HEK293 (cell line): ENCODE measurements around the gene ORC4.

Experiments used
- CTCF ChIA-PET: fragments of 350-600 bp; formaldehyde crosslinking; extraction: SDS; loops from one replicate; lab custom pipeline; 2021; ENCODE audit warnings: antibody characterized with exemption; lab: Yijun Ruan, JAX
- POLR2A ChIA-PET: fragments of 300-600 bp; formaldehyde crosslinking; extraction: SDS; loops from one replicate; lab custom pipeline; 2020; ENCODE audit warnings: antibody characterized with exemption, inconsistent platforms; lab: Yijun Ruan, JAX
- H3K27ac ChIP-seq: fragments of 200-500 bp; sonication (Bioruptor generic); 2 replicates; pipeline ENCODE4 v1.5.1; 2014; ENCODE audit warnings: low read depth, low read length, control low read depth, inconsistent platforms; ENCODE audit errors: extremely low read depth
- H3K36me3 ChIP-seq, 2 experiments: fragments of 200-500 bp in 1 of 2; sonication (Bioruptor generic) in 1 of 2; 1 replicate in 1 of 2; 2 replicates in 1 of 2; pipeline ENCODE4 v1.5.1; 2014 to 2017; ENCODE audit warnings: inconsistent platforms in 2 of 2, low read length in 2 of 2; ENCODE audit not compliant: control insufficient read depth in 2 of 2, insufficient read depth in 1 of 2
- H3K4me1 ChIP-seq: fragments of 200-500 bp; sonication (Bioruptor generic); 2 replicates; pipeline ENCODE4 v1.5.1; 2014; ENCODE audit warnings: mild to moderate bottlenecking, low read length, inconsistent platforms; ENCODE audit not compliant: control insufficient read depth, insufficient read depth
- H3K4me3 ChIP-seq: 2 replicates; pipeline ENCODE4 v1.5.1; 2011; ENCODE audit warnings: low read depth, mild to moderate bottlenecking, control low read depth, low read length, moderate library complexity
- H3K9me3 ChIP-seq: fragments of 200-500 bp; sonication (Bioruptor generic); 2 replicates; pipeline ENCODE4 v1.5.1; 2014; ENCODE audit warnings: low read depth, low read length, inconsistent platforms; ENCODE audit not compliant: control insufficient read depth, insufficient read depth
- BCL11A ChIP-seq: fragments of 450-650 bp; formaldehyde crosslinking; IDR thresholded peaks from 2 replicates; pipeline ENCODE4 v1.5.1; 2016; ENCODE audit warnings: low read depth, missing biosample characterization, missing genetic modification characterization
- EGR2 ChIP-seq: fragments of 450-650 bp; formaldehyde crosslinking; IDR thresholded peaks from 2 replicates; pipeline ENCODE4 v1.5.1; 2016; ENCODE audit warnings: low read depth, missing biosample characterization, missing genetic modification characterization
- GFI1B ChIP-seq: fragments of 450-650 bp; formaldehyde crosslinking; IDR thresholded peaks from 2 replicates; pipeline ENCODE4 v1.5.1; 2016; ENCODE audit warnings: missing biosample characterization, missing genetic modification characterization
- GLIS1 ChIP-seq: fragments of 450-650 bp; formaldehyde crosslinking; IDR thresholded peaks from 2 replicates; pipeline ENCODE4 v1.5.1; 2016; ENCODE audit warnings: missing biosample characterization, missing genetic modification characterization
- OSR2 ChIP-seq: fragments of 450-650 bp; formaldehyde crosslinking; IDR thresholded peaks from 2 replicates; pipeline ENCODE4 v1.5.1; 2016; ENCODE audit warnings: missing biosample characterization, missing genetic modification characterization
- YY2 ChIP-seq: fragments of 450-650 bp; formaldehyde crosslinking; IDR thresholded peaks from 2 replicates; pipeline ENCODE4 v1.5.1; 2016; ENCODE audit warnings: missing biosample characterization, missing genetic modification characterization
- ZBTB20 ChIP-seq: fragments of 450-650 bp; formaldehyde crosslinking; IDR thresholded peaks from 2 replicates; pipeline ENCODE4 v1.5.1; 2016; ENCODE audit warnings: missing biosample characterization, missing genetic modification characterization
- ZBTB21 ChIP-seq: fragments of 450-650 bp; formaldehyde crosslinking; IDR thresholded peaks from 2 replicates; pipeline ENCODE4 v1.5.1; 2017; ENCODE audit warnings: missing biosample characterization, missing genetic modification characterization
- ZNF112 ChIP-seq: fragments of 450-650 bp; formaldehyde crosslinking; IDR thresholded peaks from 2 replicates; pipeline ENCODE4 v1.5.0; 2017; ENCODE audit warnings: missing biosample characterization, missing genetic modification characterization
- ZNF121 ChIP-seq: fragments of 450-650 bp; formaldehyde crosslinking; IDR thresholded peaks from 2 replicates; pipeline ENCODE4 v1.5.1; 2016; ENCODE audit warnings: missing biosample characterization, missing genetic modification characterization
- ZNF155 ChIP-seq: fragments of 450-650 bp; formaldehyde crosslinking; IDR thresholded peaks from 2 replicates; pipeline ENCODE4 v1.5.1; 2016; ENCODE audit warnings: missing biosample characterization, missing genetic modification characterization
- ZNF169 ChIP-seq: fragments of 450-650 bp; formaldehyde crosslinking; IDR thresholded peaks from 2 replicates; pipeline ENCODE4 v1.5.1; 2016; ENCODE audit warnings: missing biosample characterization, missing genetic modification characterization
- ZNF202 ChIP-seq: fragments of 450-650 bp; formaldehyde crosslinking; IDR thresholded peaks from 2 replicates; pipeline ENCODE4 v1.5.1; 2016; ENCODE audit warnings: missing biosample characterization, missing genetic modification characterization, borderline replicate concordance
- ZNF350 ChIP-seq: fragments of 450-650 bp; formaldehyde crosslinking; IDR thresholded peaks from 2 replicates; pipeline ENCODE4 v1.5.0; 2017; ENCODE audit warnings: missing biosample characterization, mild to moderate bottlenecking, missing genetic modification characterization
- ZNF394 ChIP-seq: fragments of 450-650 bp; formaldehyde crosslinking; IDR thresholded peaks from 2 replicates; pipeline ENCODE4 v1.5.1; 2016; ENCODE audit warnings: missing biosample characterization, missing genetic modification characterization, mild to moderate bottlenecking, moderate library complexity, borderline replicate concordance
- ZNF529 ChIP-seq: fragments of 450-650 bp; formaldehyde crosslinking; IDR thresholded peaks from 2 replicates; pipeline ENCODE4 v1.5.1; 2017; ENCODE audit warnings: missing genetic modification characterization, missing biosample characterization; ENCODE audit not compliant: insufficient replicate concordance
- ZNF548 ChIP-seq: fragments of 450-650 bp; formaldehyde crosslinking; IDR thresholded peaks from 2 replicates; pipeline ENCODE4 v1.5.1; 2016; ENCODE audit warnings: missing biosample characterization, missing genetic modification characterization
- ZNF76 ChIP-seq: fragments of 450-650 bp; formaldehyde crosslinking; IDR thresholded peaks from 2 replicates; pipeline ENCODE4; 2016; ENCODE audit warnings: low read depth, missing biosample characterization, missing genetic modification characterization, borderline replicate concordance
- ZNF768 ChIP-seq: fragments of 450-650 bp; formaldehyde crosslinking; IDR thresholded peaks from 2 replicates; pipeline ENCODE4 v1.5.1; 2018; ENCODE audit warnings: missing biosample characterization, mild to moderate bottlenecking, missing genetic modification characterization
- ZNF776 ChIP-seq: fragments of 450-650 bp; formaldehyde crosslinking; IDR thresholded peaks from 2 replicates; pipeline ENCODE4 v1.5.0; 2017; ENCODE audit warnings: missing biosample characterization, missing genetic modification characterization, borderline replicate concordance
- ZNF843 ChIP-seq: fragments of 450-650 bp; formaldehyde crosslinking; IDR thresholded peaks from 2 replicates; pipeline ENCODE4 v1.5.1; 2016; ENCODE audit warnings: missing biosample characterization, missing genetic modification characterization
- TF ChIP-seq, protein P1 (sequence below): fragments of 450-650 bp; formaldehyde crosslinking; IDR thresholded peaks from 2 replicates; pipeline ENCODE4 v1.5.1; 2017; ENCODE audit warnings: missing biosample characterization, missing genetic modification characterization
- TF ChIP-seq, protein P2 (sequence below): fragments of 450-650 bp; formaldehyde crosslinking; IDR thresholded peaks from 2 replicates; pipeline ENCODE4 v1.5.1; 2016; ENCODE audit warnings: missing biosample characterization, missing genetic modification characterization
- TF ChIP-seq, protein P3 (sequence below): fragments of 450-650 bp; formaldehyde crosslinking; IDR thresholded peaks from 2 replicates; pipeline ENCODE4 v1.5.1; 2016; ENCODE audit warnings: missing biosample characterization, missing genetic modification characterization
- TF ChIP-seq, protein P4 (sequence below): fragments of 450-650 bp; formaldehyde crosslinking; IDR thresholded peaks from 2 replicates; pipeline ENCODE4 v1.5.1; 2017; ENCODE audit warnings: missing biosample characterization, missing genetic modification characterization

Gene ORC4

GRCh38 chr2:147976102-147976501 lies 44.4 kb downstream of the ORC4 start:
- ChIA-PET POLR2A (no interaction called here), CTCF (no interaction called here)
- Histone ChIP-seq H3K27ac (no peak overlapping the region), H3K4me3 (no peak overlapping the region), H3K36me3 (peaks cover 12 to 19% of the 10 kb centered on the region in 2 experiments; a peak in 2 of 3 replicates), H3K4me1 (no peaks in the 10 kb centered on the region)
- TF ChIP-seq ZNF768 (tag by site-specific recombination) (no peak), BCL11A (no peak), ZNF776 (tag by site-specific recombination) (no peak), GLIS1 (tag by site-specific recombination) (no peak), YY2 (tag by site-specific recombination) (no peak), ZBTB20 (tag by site-specific recombination) (no peak), ZNF350 (tag by site-specific recombination) (no peak), ZNF121 (no peak), GFI1B (tag by site-specific recombination) (no peak), ZNF548 (tag by site-specific recombination) (no peak), OSR2 (tag by site-specific recombination) (no peak), ZNF394 (tag by site-specific recombination) (no peak), ZNF202 (tag by site-specific recombination) (no peak), ZNF112 (no peak)
- TF ChIP-seq, protein P1, sequence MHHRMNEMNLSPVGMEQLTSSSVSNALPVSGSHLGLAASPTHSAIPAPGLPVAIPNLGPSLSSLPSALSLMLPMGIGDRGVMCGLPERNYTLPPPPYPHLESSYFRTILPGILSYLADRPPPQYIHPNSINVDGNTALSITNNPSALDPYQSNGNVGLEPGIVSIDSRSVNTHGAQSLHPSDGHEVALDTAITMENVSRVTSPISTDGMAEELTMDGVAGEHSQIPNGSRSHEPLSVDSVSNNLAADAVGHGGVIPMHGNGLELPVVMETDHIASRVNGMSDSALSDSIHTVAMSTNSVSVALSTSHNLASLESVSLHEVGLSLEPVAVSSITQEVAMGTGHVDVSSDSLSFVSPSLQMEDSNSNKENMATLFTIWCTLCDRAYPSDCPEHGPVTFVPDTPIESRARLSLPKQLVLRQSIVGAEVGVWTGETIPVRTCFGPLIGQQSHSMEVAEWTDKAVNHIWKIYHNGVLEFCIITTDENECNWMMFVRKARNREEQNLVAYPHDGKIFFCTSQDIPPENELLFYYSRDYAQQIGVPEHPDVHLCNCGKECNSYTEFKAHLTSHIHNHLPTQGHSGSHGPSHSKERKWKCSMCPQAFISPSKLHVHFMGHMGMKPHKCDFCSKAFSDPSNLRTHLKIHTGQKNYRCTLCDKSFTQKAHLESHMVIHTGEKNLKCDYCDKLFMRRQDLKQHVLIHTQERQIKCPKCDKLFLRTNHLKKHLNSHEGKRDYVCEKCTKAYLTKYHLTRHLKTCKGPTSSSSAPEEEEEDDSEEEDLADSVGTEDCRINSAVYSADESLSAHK, result no peak
- TF ChIP-seq, protein P2, sequence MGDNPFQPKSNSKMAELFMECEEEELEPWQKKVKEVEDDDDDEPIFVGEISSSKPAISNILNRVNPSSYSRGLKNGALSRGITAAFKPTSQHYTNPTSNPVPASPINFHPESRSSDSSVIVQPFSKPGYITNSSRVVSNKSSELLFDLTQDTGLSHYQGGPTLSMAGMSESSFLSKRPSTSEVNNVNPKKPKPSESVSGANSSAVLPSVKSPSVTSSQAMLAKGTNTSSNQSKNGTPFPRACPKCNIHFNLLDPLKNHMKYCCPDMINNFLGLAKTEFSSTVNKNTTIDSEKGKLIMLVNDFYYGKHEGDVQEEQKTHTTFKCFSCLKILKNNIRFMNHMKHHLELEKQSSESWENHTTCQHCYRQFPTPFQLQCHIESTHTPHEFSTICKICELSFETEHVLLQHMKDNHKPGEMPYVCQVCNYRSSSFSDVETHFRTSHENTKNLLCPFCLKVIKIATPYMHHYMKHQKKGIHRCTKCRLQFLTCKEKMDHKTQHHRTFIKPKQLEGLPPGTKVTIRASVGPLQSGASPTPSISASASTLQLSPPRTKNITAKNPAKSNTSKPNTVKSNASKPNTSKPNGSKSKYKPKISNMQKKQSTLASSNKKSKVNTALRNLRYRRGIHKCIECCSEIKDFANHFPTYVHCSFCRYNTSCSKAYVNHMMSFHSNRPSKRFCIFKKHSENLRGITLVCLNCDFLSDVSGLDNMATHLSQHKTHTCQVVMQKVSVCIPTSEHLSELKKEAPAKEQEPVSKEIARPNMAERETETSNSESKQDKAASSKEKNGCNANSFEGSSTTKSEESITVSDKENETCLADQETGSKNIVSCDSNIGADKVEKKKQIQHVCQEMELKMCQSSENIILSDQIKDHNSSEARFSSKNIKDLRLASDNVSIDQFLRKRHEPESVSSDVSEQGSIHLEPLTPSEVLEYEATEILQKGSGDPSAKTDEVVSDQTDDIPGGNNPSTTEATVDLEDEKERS (tag by site-specific recombination), result no peak
- TF ChIP-seq, protein P3, sequence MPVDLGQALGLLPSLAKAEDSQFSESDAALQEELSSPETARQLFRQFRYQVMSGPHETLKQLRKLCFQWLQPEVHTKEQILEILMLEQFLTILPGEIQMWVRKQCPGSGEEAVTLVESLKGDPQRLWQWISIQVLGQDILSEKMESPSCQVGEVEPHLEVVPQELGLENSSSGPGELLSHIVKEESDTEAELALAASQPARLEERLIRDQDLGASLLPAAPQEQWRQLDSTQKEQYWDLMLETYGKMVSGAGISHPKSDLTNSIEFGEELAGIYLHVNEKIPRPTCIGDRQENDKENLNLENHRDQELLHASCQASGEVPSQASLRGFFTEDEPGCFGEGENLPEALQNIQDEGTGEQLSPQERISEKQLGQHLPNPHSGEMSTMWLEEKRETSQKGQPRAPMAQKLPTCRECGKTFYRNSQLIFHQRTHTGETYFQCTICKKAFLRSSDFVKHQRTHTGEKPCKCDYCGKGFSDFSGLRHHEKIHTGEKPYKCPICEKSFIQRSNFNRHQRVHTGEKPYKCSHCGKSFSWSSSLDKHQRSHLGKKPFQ (tag by site-specific recombination), result no peak
- TF ChIP-seq, all 188 proteins: peak for 0
- H3K9me3 ChIP-seq, result no peaks in the 10 kb centered on the region

- Histone ChIP-seq H3K4me3 (no peak overlapping the region), H3K27ac (no peak overlapping the region), H3K36me3 (peaks cover 25 to 41% of the 10 kb centered on the region in 2 experiments), H3K4me1 (no peaks in the 10 kb centered on the region), H3K9me3 (no peaks in the 10 kb centered on the region)
- ChIA-PET POLR2A (no interaction called here), CTCF (no interaction called here)
- TF ChIP-seq ZNF155 (no peak), EGR2 (tag by site-specific recombination) (no peak), ZNF843 (no peak), GFI1B (tag by site-specific recombination) (no peak), ZNF529 (tag by site-specific recombination) (no peak), ZBTB21 (tag by site-specific recombination) (no peak), ZNF76 (tag by site-specific recombination) (no peak), ZNF169 (tag by site-specific recombination) (no peak)
- TF ChIP-seq, protein P4, sequence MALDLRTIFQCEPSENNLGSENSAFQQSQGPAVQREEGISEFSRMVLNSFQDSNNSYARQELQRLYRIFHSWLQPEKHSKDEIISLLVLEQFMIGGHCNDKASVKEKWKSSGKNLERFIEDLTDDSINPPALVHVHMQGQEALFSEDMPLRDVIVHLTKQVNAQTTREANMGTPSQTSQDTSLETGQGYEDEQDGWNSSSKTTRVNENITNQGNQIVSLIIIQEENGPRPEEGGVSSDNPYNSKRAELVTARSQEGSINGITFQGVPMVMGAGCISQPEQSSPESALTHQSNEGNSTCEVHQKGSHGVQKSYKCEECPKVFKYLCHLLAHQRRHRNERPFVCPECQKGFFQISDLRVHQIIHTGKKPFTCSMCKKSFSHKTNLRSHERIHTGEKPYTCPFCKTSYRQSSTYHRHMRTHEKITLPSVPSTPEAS, result no peak
Observed at GRCh38 chr2:147968571-147968970, 52.0 kb downstream of the ORC4 start.
